Mammary epithelial cell (primary cell): ENCODE measurements around the gene PNLIPRP3.

Source experiments
- EZH2 ChIP-seq: IDR thresholded peaks from 2 replicates; pipeline ENCODE4 v1.6.1; 2012; ENCODE audit warnings: low read length, inconsistent platforms, borderline replicate concordance
- TF ChIP-seq, protein P1 (sequence below), 2 donors: IDR thresholded peaks in 1 of 2; conservative IDR thresholded peaks in 1 of 2; 2 replicates each; pipeline ENCODE4 v1.5.1; 2011 to 2012; ENCODE audit warnings: inconsistent platforms in 2 of 2, low read length in 2 of 2, mild to moderate bottlenecking in 2 of 2, control low read depth in 1 of 2, low read depth in 1 of 2; ENCODE audit not compliant: insufficient read depth in 1 of 2; ENCODE audit errors: extremely low read depth in 1 of 2

DNA sequence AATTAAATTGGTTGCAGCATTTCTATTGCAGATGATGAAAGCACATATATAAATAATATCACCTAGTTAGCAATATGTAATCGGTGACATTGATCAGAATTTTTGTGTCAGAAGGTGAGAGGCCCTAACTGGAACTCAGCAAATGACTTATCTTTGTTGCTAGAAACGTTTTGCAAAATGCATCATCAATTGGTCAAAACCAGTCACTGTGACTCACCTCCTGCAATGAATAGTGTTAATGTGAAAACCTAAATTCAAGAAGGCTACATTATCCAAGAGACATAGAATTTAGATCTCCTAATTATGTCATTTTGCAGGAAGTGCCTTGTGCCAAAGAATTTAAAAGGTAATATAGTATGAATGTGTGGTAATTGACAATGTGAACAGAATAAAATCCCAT lies 9.8 kb upstream of the PNLIPRP3 start:
- TF ChIP-seq, protein P1, sequence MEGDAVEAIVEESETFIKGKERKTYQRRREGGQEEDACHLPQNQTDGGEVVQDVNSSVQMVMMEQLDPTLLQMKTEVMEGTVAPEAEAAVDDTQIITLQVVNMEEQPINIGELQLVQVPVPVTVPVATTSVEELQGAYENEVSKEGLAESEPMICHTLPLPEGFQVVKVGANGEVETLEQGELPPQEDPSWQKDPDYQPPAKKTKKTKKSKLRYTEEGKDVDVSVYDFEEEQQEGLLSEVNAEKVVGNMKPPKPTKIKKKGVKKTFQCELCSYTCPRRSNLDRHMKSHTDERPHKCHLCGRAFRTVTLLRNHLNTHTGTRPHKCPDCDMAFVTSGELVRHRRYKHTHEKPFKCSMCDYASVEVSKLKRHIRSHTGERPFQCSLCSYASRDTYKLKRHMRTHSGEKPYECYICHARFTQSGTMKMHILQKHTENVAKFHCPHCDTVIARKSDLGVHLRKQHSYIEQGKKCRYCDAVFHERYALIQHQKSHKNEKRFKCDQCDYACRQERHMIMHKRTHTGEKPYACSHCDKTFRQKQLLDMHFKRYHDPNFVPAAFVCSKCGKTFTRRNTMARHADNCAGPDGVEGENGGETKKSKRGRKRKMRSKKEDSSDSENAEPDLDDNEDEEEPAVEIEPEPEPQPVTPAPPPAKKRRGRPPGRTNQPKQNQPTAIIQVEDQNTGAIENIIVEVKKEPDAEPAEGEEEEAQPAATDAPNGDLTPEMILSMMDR (conservative IDR thresholded peaks at IDR 0.05 in 1 of 2, IDR thresholded peaks at IDR 0.05 in 1 of 2; ENCODE audit: extremely low read depth in 1 of 2, insufficient read depth in 1 of 2, low read depth in 1 of 2, low read length in 2 of 2) = no peak
- TF ChIP-seq EZH2 = no peak
